Measurements from ENCODE around the gene FN3KRP. TPM values are rescaled to one million over a fixed set of nuclear protein-coding genes. Genes with fewer than 3 reads are reported as not detected.

Gene FN3KRP
- total and polyA plus RNA-seq, 2 of the 13 experiments (the other 11 are each of a cell fraction or from before 2014, with no cell fraction given), result 22.4 to 28.2 TPM

GRCh38 chr17:82775001-82775823 lies 58.7 kb downstream of the FN3KRP start (continued):
- no peak for TF ChIP-seq ZNF33A (CRISPR knock-in tag; IDR thresholded peaks at IDR 0.05; ENCODE audit: borderline replicate concordance)
- TF ChIP-seq KLF11 (CRISPR knock-in tag; IDR thresholded peaks at IDR 0.05), result no peak
- TF ChIP-seq, protein P1, sequence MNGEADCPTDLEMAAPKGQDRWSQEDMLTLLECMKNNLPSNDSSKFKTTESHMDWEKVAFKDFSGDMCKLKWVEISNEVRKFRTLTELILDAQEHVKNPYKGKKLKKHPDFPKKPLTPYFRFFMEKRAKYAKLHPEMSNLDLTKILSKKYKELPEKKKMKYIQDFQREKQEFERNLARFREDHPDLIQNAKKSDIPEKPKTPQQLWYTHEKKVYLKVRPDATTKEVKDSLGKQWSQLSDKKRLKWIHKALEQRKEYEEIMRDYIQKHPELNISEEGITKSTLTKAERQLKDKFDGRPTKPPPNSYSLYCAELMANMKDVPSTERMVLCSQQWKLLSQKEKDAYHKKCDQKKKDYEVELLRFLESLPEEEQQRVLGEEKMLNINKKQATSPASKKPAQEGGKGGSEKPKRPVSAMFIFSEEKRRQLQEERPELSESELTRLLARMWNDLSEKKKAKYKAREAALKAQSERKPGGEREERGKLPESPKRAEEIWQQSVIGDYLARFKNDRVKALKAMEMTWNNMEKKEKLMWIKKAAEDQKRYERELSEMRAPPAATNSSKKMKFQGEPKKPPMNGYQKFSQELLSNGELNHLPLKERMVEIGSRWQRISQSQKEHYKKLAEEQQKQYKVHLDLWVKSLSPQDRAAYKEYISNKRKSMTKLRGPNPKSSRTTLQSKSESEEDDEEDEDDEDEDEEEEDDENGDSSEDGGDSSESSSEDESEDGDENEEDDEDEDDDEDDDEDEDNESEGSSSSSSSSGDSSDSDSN (CRISPR knock-in tag; IDR thresholded peaks at IDR 0.05), result peak; percentile 56; the same call in 1 of the 2 replicates
- no peak for TF ChIP-seq ZNF256 (CRISPR knock-in tag; conservative IDR thresholded peaks at IDR 0.05)
- TF ChIP-seq CC2D1A (CRISPR knock-in tag; IDR thresholded peaks at IDR 0.05), result no peak
- TF ChIP-seq, protein P2, sequence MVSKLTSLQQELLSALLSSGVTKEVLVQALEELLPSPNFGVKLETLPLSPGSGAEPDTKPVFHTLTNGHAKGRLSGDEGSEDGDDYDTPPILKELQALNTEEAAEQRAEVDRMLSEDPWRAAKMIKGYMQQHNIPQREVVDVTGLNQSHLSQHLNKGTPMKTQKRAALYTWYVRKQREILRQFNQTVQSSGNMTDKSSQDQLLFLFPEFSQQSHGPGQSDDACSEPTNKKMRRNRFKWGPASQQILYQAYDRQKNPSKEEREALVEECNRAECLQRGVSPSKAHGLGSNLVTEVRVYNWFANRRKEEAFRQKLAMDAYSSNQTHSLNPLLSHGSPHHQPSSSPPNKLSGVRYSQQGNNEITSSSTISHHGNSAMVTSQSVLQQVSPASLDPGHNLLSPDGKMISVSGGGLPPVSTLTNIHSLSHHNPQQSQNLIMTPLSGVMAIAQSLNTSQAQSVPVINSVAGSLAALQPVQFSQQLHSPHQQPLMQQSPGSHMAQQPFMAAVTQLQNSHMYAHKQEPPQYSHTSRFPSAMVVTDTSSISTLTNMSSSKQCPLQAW (CRISPR knock-in tag; IDR thresholded peaks at IDR 0.05), result peak; percentile 58; the same call in 1 of the 2 replicates
- 0 out of 2 replicates have a peak, but pooled peaks have one; percentile 44 for TF ChIP-seq ZNF704 (CRISPR knock-in tag; IDR thresholded peaks at IDR 0.05; ENCODE audit: borderline replicate concordance)
- TF ChIP-seq ZFP36L2 (CRISPR knock-in tag; IDR thresholded peaks at IDR 0.05), result no peak
- TF ChIP-seq RBM22 (optimal IDR thresholded peaks at IDR 0.05; ENCODE audit: low read length), result no peak
- TF ChIP-seq PRMT3 (CRISPR knock-in tag; IDR thresholded peaks at IDR 0.05; ENCODE audit: borderline replicate concordance, low read depth), result no peak
- no peak for TF ChIP-seq ZNF512B (CRISPR knock-in tag; IDR thresholded peaks at IDR 0.05; ENCODE audit: borderline replicate concordance)
- no peak for TF ChIP-seq MZF1 (CRISPR knock-in tag; IDR thresholded peaks at IDR 0.05; ENCODE audit: borderline replicate concordance)
- peak; percentile 68; the same call in 1 of the 2 replicates for TF ChIP-seq ZFP91 (CRISPR knock-in tag; IDR thresholded peaks at IDR 0.05; ENCODE audit: borderline replicate concordance)
- 0 out of 2 replicates have a peak, but pooled peaks have one; percentile 49 for TF ChIP-seq HBP1 (CRISPR knock-in tag; IDR thresholded peaks at IDR 0.05; ENCODE audit: low read depth)
